ENCODE data around the gene GCAT. TPM values are rescaled to one million over a fixed set of nuclear protein-coding genes. Genes with fewer than 3 reads are reported as not detected.

Gene GCAT
- total RNA-seq, 1 donor from 2014 or later: 14.3 TPM

DNA sequence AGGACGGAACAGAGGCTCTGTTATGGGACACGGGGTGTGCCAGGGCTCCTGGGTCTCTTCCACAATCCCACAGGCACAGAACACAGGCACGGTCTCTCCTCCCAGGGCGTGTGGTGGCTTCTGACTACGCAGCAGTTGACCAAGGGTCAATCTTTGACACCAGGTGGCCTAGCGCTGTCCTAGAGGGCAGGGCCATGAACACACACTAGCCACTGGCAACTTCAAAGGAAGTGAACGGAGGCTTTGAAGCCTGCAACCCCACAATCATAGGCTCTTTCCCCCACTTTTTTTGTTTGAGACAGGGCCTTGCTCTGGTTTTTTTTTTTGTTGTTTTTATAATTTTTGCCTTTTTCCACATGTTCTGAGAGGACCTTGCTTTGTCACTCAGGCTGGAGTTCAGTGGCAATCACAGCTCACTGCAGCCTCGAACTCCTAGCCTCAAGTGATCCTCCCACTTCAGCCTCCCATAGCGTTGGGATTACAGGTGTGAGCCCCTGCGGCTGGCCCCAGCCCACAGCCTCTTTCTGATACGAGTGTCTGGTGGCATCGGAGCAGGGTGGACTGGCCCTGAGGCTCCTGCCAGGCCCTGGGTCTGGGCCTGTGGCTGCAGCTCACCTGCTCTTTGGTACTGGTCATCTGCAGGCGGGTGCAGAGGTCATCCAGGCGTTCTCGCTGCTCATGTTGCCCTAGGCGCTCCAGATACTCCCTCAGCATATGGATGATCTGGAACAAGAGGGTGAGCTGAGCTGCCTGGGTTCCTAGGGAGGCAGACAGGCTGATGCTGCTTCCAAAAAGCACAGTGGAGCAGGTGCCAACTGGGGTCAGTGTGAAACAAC lies 24.5 kb downstream of the GCAT start:
- H3K4me3 Mint-ChIP-seq (ENCODE audit: unreplicated experiment): no peak overlapping the region
- no peak overlapping the region for H2AFZ ChIP-seq (ENCODE audit: low read depth, low read length)
- no peak for FAIRE-seq

DNA sequence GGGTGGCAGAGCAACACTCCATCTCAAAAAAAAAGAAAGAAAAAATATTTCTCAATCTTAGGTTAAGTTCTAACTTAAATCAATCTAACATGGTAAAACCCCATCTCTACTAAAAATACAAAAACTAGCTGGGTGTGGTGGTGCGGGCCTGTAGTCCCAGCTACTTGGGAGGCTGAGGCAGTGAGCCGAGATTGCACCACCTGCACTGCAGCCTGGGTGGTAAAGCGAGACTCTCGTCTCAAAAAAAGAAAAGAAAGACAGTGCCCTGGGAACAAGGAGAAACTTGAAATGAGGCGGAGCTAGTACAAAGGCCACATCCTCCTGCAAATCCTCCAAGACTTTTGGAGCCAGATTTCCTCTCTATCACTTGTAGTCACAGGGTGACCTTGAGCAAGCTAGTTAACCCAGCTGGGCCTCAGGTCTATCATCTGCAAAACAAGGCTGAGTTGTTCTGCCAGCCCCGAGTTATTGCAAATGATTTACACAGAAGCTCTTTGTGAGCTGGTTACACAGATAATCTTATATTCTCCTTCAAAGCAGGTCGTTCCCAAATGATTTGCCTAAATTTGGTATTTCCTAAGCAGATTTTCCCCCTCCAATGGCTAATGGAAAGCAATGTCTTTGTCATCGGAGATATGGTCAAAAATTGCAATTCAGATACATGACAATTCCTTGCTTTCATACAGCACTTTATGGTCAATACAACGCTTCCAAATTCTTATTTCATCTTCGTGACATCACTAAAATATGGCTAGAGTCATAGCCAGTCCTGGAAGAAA lies 34.5 kb downstream of the GCAT start:
- Mint-ChIP-seq H3K4me3 (ENCODE audit: unreplicated experiment) (peak overlapping the region; percentile 92), H3K4me1 (ENCODE audit: low read depth, unreplicated experiment) (peaks cover 6% of the 10 kb centered on the region), H3K27ac (ENCODE audit: unreplicated experiment) (no peak overlapping the region), H3K27me3 (ENCODE audit: low read depth, unreplicated experiment) (no peaks in the 10 kb centered on the region), H3K36me3 (ENCODE audit: low read depth, unreplicated experiment) (peaks cover 13% of the 10 kb centered on the region), H3K9me3 (ENCODE audit: unreplicated experiment) (peaks cover 6% of the 10 kb centered on the region)
- Histone ChIP-seq H3K4me1 (ENCODE audit: insufficient read depth, low read length) (no peaks in the 10 kb centered on the region), H3K9ac (ENCODE audit: low read length) (no peak overlapping the region), H2AFZ (ENCODE audit: low read depth, low read length) (no peak overlapping the region), H3K27me3 (ENCODE audit: insufficient read depth, low read length) (no peaks in the 10 kb centered on the region), H3K36me3 (ENCODE audit: insufficient read depth, low read length) (peaks cover 16% of the 10 kb centered on the region), H3K4me2 (ENCODE audit: low read length) (peak overlapping the region; percentile 83), H3K79me2 (ENCODE audit: insufficient read depth, low read length) (peaks cover 37% of the 10 kb centered on the region), H3K9me3 (ENCODE audit: insufficient read depth, low read depth, low read length) (no peaks in the 10 kb centered on the region), H3K4me3 (ENCODE audit: insufficient read depth, low read depth, low read length) (no peak overlapping the region), H3K27ac (ENCODE audit: low read depth, low read length) (no peak overlapping the region), H4K20me1 (ENCODE audit: insufficient read depth, low read length) (peaks cover 26% of the 10 kb centered on the region)
- DNase-seq (ENCODE audit: low read depth) (no peak), FAIRE-seq (no peak)
- no peak for TF ChIP-seq EZH2 (IDR thresholded peaks at IDR 0.05; ENCODE audit: insufficient read depth, low read length)
- TF ChIP-seq, protein P1, sequence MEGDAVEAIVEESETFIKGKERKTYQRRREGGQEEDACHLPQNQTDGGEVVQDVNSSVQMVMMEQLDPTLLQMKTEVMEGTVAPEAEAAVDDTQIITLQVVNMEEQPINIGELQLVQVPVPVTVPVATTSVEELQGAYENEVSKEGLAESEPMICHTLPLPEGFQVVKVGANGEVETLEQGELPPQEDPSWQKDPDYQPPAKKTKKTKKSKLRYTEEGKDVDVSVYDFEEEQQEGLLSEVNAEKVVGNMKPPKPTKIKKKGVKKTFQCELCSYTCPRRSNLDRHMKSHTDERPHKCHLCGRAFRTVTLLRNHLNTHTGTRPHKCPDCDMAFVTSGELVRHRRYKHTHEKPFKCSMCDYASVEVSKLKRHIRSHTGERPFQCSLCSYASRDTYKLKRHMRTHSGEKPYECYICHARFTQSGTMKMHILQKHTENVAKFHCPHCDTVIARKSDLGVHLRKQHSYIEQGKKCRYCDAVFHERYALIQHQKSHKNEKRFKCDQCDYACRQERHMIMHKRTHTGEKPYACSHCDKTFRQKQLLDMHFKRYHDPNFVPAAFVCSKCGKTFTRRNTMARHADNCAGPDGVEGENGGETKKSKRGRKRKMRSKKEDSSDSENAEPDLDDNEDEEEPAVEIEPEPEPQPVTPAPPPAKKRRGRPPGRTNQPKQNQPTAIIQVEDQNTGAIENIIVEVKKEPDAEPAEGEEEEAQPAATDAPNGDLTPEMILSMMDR (IDR thresholded peaks at IDR 0.05; ENCODE audit: insufficient read depth, low read depth, low read length): no peak

More for the DNA sequence above, 24.5 kb downstream of the GCAT start:
- Histone ChIP-seq H3K27ac (ENCODE audit: low read depth, low read length) (no peak overlapping the region), H3K79me2 (ENCODE audit: insufficient read depth, low read length) (no peaks in the 10 kb centered on the region), H3K9me3 (ENCODE audit: insufficient read depth, low read depth, low read length) (no peaks in the 10 kb centered on the region), H3K4me2 (ENCODE audit: low read length) (no peak overlapping the region), H3K27me3 (ENCODE audit: insufficient read depth, low read length) (no peaks in the 10 kb centered on the region), H3K9ac (ENCODE audit: low read length) (no peak overlapping the region), H3K4me1 (ENCODE audit: insufficient read depth, low read length) (no peaks in the 10 kb centered on the region), H3K4me3 (ENCODE audit: insufficient read depth, low read depth, low read length) (no peak overlapping the region), H4K20me1 (ENCODE audit: insufficient read depth, low read length) (no peaks in the 10 kb centered on the region), H3K36me3 (ENCODE audit: insufficient read depth, low read length) (peaks cover 23% of the 10 kb centered on the region)
- no peaks in the 10 kb centered on the region for H3K4me1 Mint-ChIP-seq (ENCODE audit: low read depth, unreplicated experiment)
- no peaks in the 10 kb centered on the region for H3K27me3 Mint-ChIP-seq (ENCODE audit: low read depth, unreplicated experiment)
- H3K9me3 Mint-ChIP-seq (ENCODE audit: unreplicated experiment): no peaks in the 10 kb centered on the region
- H3K36me3 Mint-ChIP-seq (ENCODE audit: low read depth, unreplicated experiment): peaks cover 17% of the 10 kb centered on the region
- no peak for DNase-seq (ENCODE audit: low read depth)
- no peak for TF ChIP-seq EZH2 (IDR thresholded peaks at IDR 0.05; ENCODE audit: insufficient read depth, low read length)
- TF ChIP-seq, protein P1 (IDR thresholded peaks at IDR 0.05; ENCODE audit: insufficient read depth, low read depth, low read length): no peak
- no peak overlapping the region for H3K27ac Mint-ChIP-seq (ENCODE audit: unreplicated experiment)
